Omental fat pad (tissue), 4 donors: ENCODE results near the gene HOXD9. TPM values are rescaled to one million over a fixed set of nuclear protein-coding genes. Genes with fewer than 3 reads are reported as not detected.

Experiments used
- ATAC-seq: fragments of 150-250 bp; one replicate; pipeline ENCODE4 v1.9.1; 2016; ENCODE audit warnings: mild to moderate bottlenecking, moderate library complexity; ENCODE audit not compliant: low FRiP score
- DNase-seq: peaks from one replicate; pipeline ENCODE4 v3.0.0-alpha.2; 2019; ENCODE audit warnings: low spot score
- CTCF ChIP-seq, 3 donors: fragments of 450-650 bp; IDR thresholded peaks; one replicate each; pipeline ENCODE4 v1.5.1; 2016 to 2017; ENCODE audit warnings: antibody characterized with exemption in 3 of 3, mild to moderate bottlenecking in 3 of 3, moderate library complexity in 2 of 3
- total RNA-seq, 4 donors: library from RNA; depleted of rRNA; stranded (reverse); fragments of >200 nt; gene quantifications; one replicate each; pipeline ENCODE4 v1.1.0, GENCODE V29; 2016

Gene HOXD9
- total RNA-seq, 4 donors from 2014 or later = 0.95 to 2.6 (median 1.7) TPM

GRCh38 chr2:176128982-176129796 lies 6.7 kb downstream of the HOXD9 start, which contains the start of gene HOXD8:
TSS of gene HOXD8 (plus strand) at chr2:176129705. CDS start at chr2:176130367, 662 bp downstream.
- TF ChIP-seq CTCF (IDR thresholded peaks at IDR 0.05) = no peak
- ATAC-seq (peak; percentile 41), DNase-seq (no peak)

GRCh38 chr2:176129813-176130146 lies 7.3 kb downstream of the HOXD9 start:
- no peak for DNase-seq
- TF ChIP-seq CTCF (IDR thresholded peaks at IDR 0.05) = no peak
- ATAC-seq = peak; percentile 19

GRCh38 chr2:176130147-176130956 lies 7.8 kb downstream of the HOXD9 start:
- peak; percentile 52 for ATAC-seq
- no peak for DNase-seq
- TF ChIP-seq CTCF (IDR thresholded peaks at IDR 0.05) = no peak

- ATAC-seq (no peak), DNase-seq (no peak)
- TF ChIP-seq CTCF (IDR thresholded peaks at IDR 0.05) = no peak
Observed at GRCh38 chr2:176130957-176131847, 8.7 kb downstream of the HOXD9 start.

- DNase-seq (no peak), ATAC-seq (no peak)
- TF ChIP-seq CTCF (IDR thresholded peaks at IDR 0.05) = no peak
Observed at GRCh38 chr2:176131848-176132158, 9.3 kb downstream of the HOXD9 start.

- ATAC-seq (no peak), DNase-seq (no peak)
- TF ChIP-seq CTCF (IDR thresholded peaks at IDR 0.05) = no peak
Observed at GRCh38 chr2:176132205-176133171, 10.0 kb downstream of the HOXD9 start.
